Right lobe of liver (tissue), 6 donors: Measurements from ENCODE around the gene OR6B1. TPM values are rescaled to one million over a fixed set of nuclear protein-coding genes. Genes with fewer than 3 reads are reported as not detected.

Experiments
- ATAC-seq, 4 donors: fragments of 200-7000 bp; cut with Tn5 transposase; one replicate each; pipeline ENCODE4 v1.9.1; 2020; ENCODE audit warnings: mild to moderate bottlenecking in 4 of 4, moderate library complexity in 4 of 4
- DNase-seq, 3 donors: peaks; one replicate each; pipeline ENCODE4 v3.0.0-alpha.2; 2020
- H3K27ac ChIP-seq, 3 donors: fragments of 200-600 bp; one replicate each; pipeline ENCODE4 v1.8.0; 2022
- H3K27me3 ChIP-seq, 2 donors: fragments of 200-600 bp; one replicate each; pipeline ENCODE4 v1.8.0; 2022
- H3K36me3 ChIP-seq, 4 donors: fragments of 200-600 bp; sonication (generic) in 1 of 4; one replicate each; pipeline versions ENCODE4 v1.5.1 to v1.8.0; 2017 to 2022; ENCODE audit warnings: control low read depth in 1 of 4
- H3K4me1 ChIP-seq, 4 donors: fragments of 200-600 bp; sonication (generic) in 1 of 4; one replicate each; pipeline versions ENCODE4 v1.5.1 to v1.8.0; 2017 to 2022; ENCODE audit warnings: control low read depth in 1 of 4
- H3K4me3 ChIP-seq, 3 donors: fragments of 200-600 bp; one replicate each; pipeline ENCODE4 v1.8.0; 2022
- H3K9me3 ChIP-seq, 4 donors: fragments of 200-600 bp; sonication (generic) in 1 of 4; one replicate each; pipeline versions ENCODE4 v1.5.1 to v1.8.0; 2017 to 2022; ENCODE audit warnings: control low read depth in 1 of 4
- CTCF ChIP-seq, 4 donors: fragments of 200-600 bp in 3 of 4; fragments of 450-650 bp in 1 of 4; IDR thresholded peaks; one replicate each; pipeline versions ENCODE4 v1.5.1 to v1.8.0; 2016 to 2022; ENCODE audit warnings: antibody characterized with exemption in 4 of 4, mild to moderate bottlenecking in 2 of 4
- POLR2A ChIP-seq: fragments of 450-650 bp; IDR thresholded peaks from one replicate; pipeline ENCODE4 v1.6.1; 2017; ENCODE audit warnings: antibody characterized with exemption, mild to moderate bottlenecking
- WGBS: methylation state at CpG from one replicate; pipeline ENCODE4 v1.1.6; 2018; ENCODE audit warnings: low coverage, low lambda C conversion rate; ENCODE audit not compliant: insufficient coverage; ENCODE audit errors: missing lambda C conversion rate; 5-methylcytosine and 5-hydroxymethylcytosine counted together
- intact Hi-C, 2 donors: fragments of 100-400 bp; cut with DNase I; formaldehyde crosslinking; loops; one replicate each; pipeline versions ENCODE4 v1.11.2 to v1.14.1; 2022
- total RNA-seq, 6 experiments: library from RNA; depleted of rRNA in 2 of 6; stranded (reverse); fragments of >200 nt in 2 of 6; fragmentation: NEBNext Ultra II Directional in 3 of 6; extraction: Animal tissue kit (Norgen Biotek cat#: 25700) in 3 of 6; gene quantifications; one replicate each; pipeline versions ENCODE4 v1.1.0 to v1.2.4, GENCODE V29; 2016 to 2023
- donor health status: DM: no; HTN: yes; CAD: no.
- donor health status: DM: no; HTN: no; CAD: no.
- donor health status: DM: no; HTN: no; CAD: no.
- donor health status: DM: no; HTN: yes; CAD: no.
- donor health status: DM: no; HTN: yes; CAD: no.

OR6B1 gene
- total RNA-seq, 6 experiments from 2014 or later, result not detected

GRCh38 chr7:144026203-144026883, 26.2 kb downstream of the OR6B1 start:
- intact Hi-C loops, result no loop called here
- Histone ChIP-seq H3K27me3 (no peaks in the 10 kb centered on the region), H3K27ac (no peak overlapping the region), H3K4me1 (no peaks in the 10 kb centered on the region), H3K4me3 (no peak overlapping the region), H3K36me3 (no peaks in the 10 kb centered on the region), H3K9me3 (no peaks in the 10 kb centered on the region)
- ATAC-seq (no peak), DNase-seq (no peak)
- WGBS, result 53% methylated on average over 3 of the region's 4 CpGs
- TF ChIP-seq POLR2A, result no peak
- TF ChIP-seq CTCF (IDR thresholded peaks at IDR 0.05), result no peak

GRCh38 chr7:144027070-144027469, 26.9 kb downstream of the OR6B1 start:
- Histone ChIP-seq H3K27me3 (no peaks in the 10 kb centered on the region), H3K9me3 (no peaks in the 10 kb centered on the region), H3K4me3 (no peak overlapping the region), H3K36me3 (no peaks in the 10 kb centered on the region), H3K27ac (no peak overlapping the region), H3K4me1 (no peaks in the 10 kb centered on the region)
- 4% methylated on average over 3 of the region's 3 CpGs for WGBS
- peak; percentile 62 to 85 (median 74) for ATAC-seq
- intact Hi-C loops, result no loop called here
- DNase-seq, result no peak
- peak; percentile 48 to 59 (median 56) for TF ChIP-seq CTCF (IDR thresholded peaks at IDR 0.05)
- no peak for TF ChIP-seq POLR2A

- 37% methylated on average over 1 of the region's 1 CpG for WGBS
- H3K4me1 ChIP-seq, result no peaks in the 10 kb centered on the region
- H3K36me3 ChIP-seq, result no peaks in the 10 kb centered on the region
- peaks cover 0 to 2% of the 10 kb centered on the region in 2 donors for H3K27me3 ChIP-seq
- no peak for TF ChIP-seq CTCF (IDR thresholded peaks at IDR 0.05)
- TF ChIP-seq POLR2A, result no peak
- no peak overlapping the region for H3K27ac ChIP-seq
- DNase-seq (no peak), ATAC-seq (no peak)
- no peak overlapping the region for H3K4me3 ChIP-seq
- intact Hi-C loops, result no loop called here
- H3K9me3 ChIP-seq, result no peaks in the 10 kb centered on the region
Measured at GRCh38 chr7:144027974-144028373, 27.9 kb downstream of the OR6B1 start.

GRCh38 chr7:144028547-144028946, 28.4 kb downstream of the OR6B1 start:
- Histone ChIP-seq H3K4me3 (no peak overlapping the region), H3K9me3 (no peaks in the 10 kb centered on the region), H3K27ac (no peak overlapping the region), H3K4me1 (no peaks in the 10 kb centered on the region), H3K36me3 (no peaks in the 10 kb centered on the region), H3K27me3 (peaks cover 0 to 2% of the 10 kb centered on the region in 2 donors)
- 90% methylated on average over 3 of the region's 3 CpGs for WGBS
- no peak for ATAC-seq
- TF ChIP-seq CTCF (IDR thresholded peaks at IDR 0.05) (no peak), POLR2A (no peak)
- intact Hi-C loops, result no loop called here
- no peak for DNase-seq
